Panc1 (cell line): ENCODE data around the gene TOR1B. TPM values are rescaled to one million over a fixed set of nuclear protein-coding genes. Genes with fewer than 3 reads are reported as not detected.

ENCODE experiments used
- ATAC-seq: fragments of 200-7000 bp; cut with Tn5 transposase; 2 replicates; pipeline ENCODE4 v1.9.1; 2020; ENCODE audit warnings: mild to moderate bottlenecking, moderate library complexity
- BruUV-seq: library from RNA; stranded (reverse); fragments of 400-500 nt; replicated peaks from 2 replicates; lab custom pipeline; 2021; lab: Mats Ljungman, UMichigan
- CTCF ChIA-PET: fragments of 300-600 bp; sonication (Branson Sonifier 250); formaldehyde crosslinking; loops from one replicate; lab custom pipeline; 2022; ENCODE audit warnings: antibody characterized with exemption; lab: Charles Lee
- POLR2A ChIA-PET: fragments of 300-600 bp; sonication (Branson Sonifier 250); formaldehyde crosslinking; loops from one replicate; lab custom pipeline; 2022; ENCODE audit warnings: antibody characterized with exemption; lab: Charles Lee
- DNase-seq: peaks from one replicate; pipeline ENCODE4 v3.0.0-alpha.2; 2010; ENCODE audit warnings: low read depth, low spot score
- H3K27ac ChIP-seq: 2 replicates; pipeline ENCODE4 v1.5.1; 2011; ENCODE audit warnings: mild to moderate bottlenecking, low read length, inconsistent platforms
- H3K27me3 ChIP-seq: fragments of 200-500 bp; sonication (Bioruptor generic); 2 replicates; pipeline ENCODE4 v1.6.0; 2014; ENCODE audit warnings: low read length, inconsistent platforms; ENCODE audit not compliant: control insufficient read depth, insufficient read depth
- H3K36me3 ChIP-seq: fragments of 200-500 bp; sonication (Bioruptor generic); 2 replicates; pipeline ENCODE4 v1.5.1; 2014; ENCODE audit warnings: inconsistent platforms, mild to moderate bottlenecking, low read length, moderate library complexity; ENCODE audit not compliant: control insufficient read depth, insufficient read depth
- H3K4me1 ChIP-seq: 2 replicates; pipeline ENCODE4 v1.5.1; 2011; ENCODE audit warnings: inconsistent platforms, mild to moderate bottlenecking, low read length, moderate library complexity; ENCODE audit not compliant: control insufficient read depth, insufficient read depth
- H3K4me3 ChIP-seq, 2 experiments: 2 replicates each; pipeline ENCODE4 v1.5.1; 2011 to 2012; ENCODE audit warnings: low read depth in 2 of 2, low read length in 2 of 2, mild to moderate bottlenecking in 2 of 2, inconsistent platforms in 1 of 2, moderate library complexity in 1 of 2
- H3K9me3 ChIP-seq: fragments of 200-500 bp; sonication (Bioruptor generic); 2 replicates; pipeline ENCODE4 v1.5.1; 2014; ENCODE audit warnings: low read depth, mild to moderate bottlenecking, inconsistent platforms, low read length, moderate library complexity; ENCODE audit not compliant: control insufficient read depth, insufficient read depth
- POLR2AphosphoS5 ChIP-seq: IDR thresholded peaks from 2 replicates; pipeline ENCODE4 v1.6.1; 2012; ENCODE audit warnings: mild to moderate bottlenecking, low read depth, low read length, moderate library complexity
- SIN3A ChIP-seq: IDR thresholded peaks from 2 replicates; pipeline ENCODE4 v1.6.1; 2012; ENCODE audit warnings: low read depth, mild to moderate bottlenecking, low read length, moderate library complexity, borderline replicate concordance; ENCODE audit not compliant: insufficient read depth
- TCF7L2 ChIP-seq: IDR thresholded peaks from 2 replicates; pipeline ENCODE4 v1.6.1; 2011; ENCODE audit warnings: mild to moderate bottlenecking, low read depth, low read length, inconsistent platforms
- in situ Hi-C: cut with HindIII; loops from 2 replicates; pipeline ENCODE4 v1.10.0; 2016; ENCODE audit warnings: low sequenced_read_pairs, low pct_unique_long_range_greater_than_20kb
- intact Hi-C: fragments of 100-400 bp; cut with micrococcal nuclease; formaldehyde crosslinking; loops from one replicate; pipeline ENCODE4 v1.10.0; 2022; ENCODE audit not compliant: unreplicated experiment
- total RNA-seq: library from RNA; stranded (reverse); gene quantifications from one replicate; pipeline ENCODE4 v1.2.1, GENCODE V29; 2021; ENCODE audit not compliant: unreplicated experiment
- TF ChIP-seq, protein P1 (sequence below): fragments of 450-650 bp; IDR thresholded peaks from 2 replicates; pipeline ENCODE4 v1.5.1; 2017; ENCODE audit warnings: mild to moderate bottlenecking
- TF ChIP-seq, protein P2 (sequence below), 2 experiments: IDR thresholded peaks; 2 replicates each; pipeline ENCODE4 v1.6.1; 2011 to 2012; ENCODE audit warnings: low read depth in 2 of 2, control low read depth in 1 of 2, low read length in 1 of 2, mild to moderate bottlenecking in 1 of 2, moderate library complexity in 1 of 2; ENCODE audit not compliant: insufficient read depth in 1 of 2

Gene TOR1B
- total RNA-seq, 1 experiment from 2014 or later, result 37.6 TPM

DNA sequence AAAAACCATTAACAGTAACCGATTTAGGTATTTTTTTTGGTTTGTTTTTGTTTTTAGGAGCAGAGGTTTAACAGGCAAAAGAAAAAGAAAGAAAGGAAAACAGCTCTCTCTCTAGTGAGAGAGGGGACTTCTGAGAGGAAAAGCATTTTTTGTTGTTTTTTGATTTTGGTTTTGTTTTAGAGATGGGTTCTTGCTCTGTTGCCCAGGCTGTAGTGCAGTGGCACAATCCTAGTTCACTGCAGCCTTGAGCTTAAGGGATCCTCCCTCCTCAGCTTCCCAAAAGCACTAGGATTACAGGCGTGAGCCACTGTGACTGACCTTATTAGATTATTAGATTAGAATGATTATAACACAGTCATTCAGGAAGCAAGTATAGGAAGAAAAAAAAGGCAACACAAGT is 42.4 kb downstream of the TOR1B start:
- Histone ChIP-seq H3K27me3 (no peaks in the 10 kb centered on the region), H3K4me3 (no peak overlapping the region), H3K27ac (no peak overlapping the region), H3K9me3 (no peaks in the 10 kb centered on the region), H3K36me3 (no peaks in the 10 kb centered on the region), H3K4me1 (no peaks in the 10 kb centered on the region)
- DNase-seq (no peak), ATAC-seq (no peak)
- in situ Hi-C loops (no loop called here), intact Hi-C loops (no loop called here)
- no TSS peak for BruUV-seq
- CTCF ChIA-PET, result no interaction called here
- POLR2A ChIA-PET, result interaction anchor here (0.5 kb wide), 1 partner anchor 206 kb away, joined by 4 read pairs; no protein-coding TSS in a partner anchor
- TF ChIP-seq TCF7L2 (no peak), POLR2AphosphoS5 (no peak), SIN3A (no peak)
- TF ChIP-seq, protein P1, sequence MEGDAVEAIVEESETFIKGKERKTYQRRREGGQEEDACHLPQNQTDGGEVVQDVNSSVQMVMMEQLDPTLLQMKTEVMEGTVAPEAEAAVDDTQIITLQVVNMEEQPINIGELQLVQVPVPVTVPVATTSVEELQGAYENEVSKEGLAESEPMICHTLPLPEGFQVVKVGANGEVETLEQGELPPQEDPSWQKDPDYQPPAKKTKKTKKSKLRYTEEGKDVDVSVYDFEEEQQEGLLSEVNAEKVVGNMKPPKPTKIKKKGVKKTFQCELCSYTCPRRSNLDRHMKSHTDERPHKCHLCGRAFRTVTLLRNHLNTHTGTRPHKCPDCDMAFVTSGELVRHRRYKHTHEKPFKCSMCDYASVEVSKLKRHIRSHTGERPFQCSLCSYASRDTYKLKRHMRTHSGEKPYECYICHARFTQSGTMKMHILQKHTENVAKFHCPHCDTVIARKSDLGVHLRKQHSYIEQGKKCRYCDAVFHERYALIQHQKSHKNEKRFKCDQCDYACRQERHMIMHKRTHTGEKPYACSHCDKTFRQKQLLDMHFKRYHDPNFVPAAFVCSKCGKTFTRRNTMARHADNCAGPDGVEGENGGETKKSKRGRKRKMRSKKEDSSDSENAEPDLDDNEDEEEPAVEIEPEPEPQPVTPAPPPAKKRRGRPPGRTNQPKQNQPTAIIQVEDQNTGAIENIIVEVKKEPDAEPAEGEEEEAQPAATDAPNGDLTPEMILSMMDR, result no peak
- TF ChIP-seq, protein P2, sequence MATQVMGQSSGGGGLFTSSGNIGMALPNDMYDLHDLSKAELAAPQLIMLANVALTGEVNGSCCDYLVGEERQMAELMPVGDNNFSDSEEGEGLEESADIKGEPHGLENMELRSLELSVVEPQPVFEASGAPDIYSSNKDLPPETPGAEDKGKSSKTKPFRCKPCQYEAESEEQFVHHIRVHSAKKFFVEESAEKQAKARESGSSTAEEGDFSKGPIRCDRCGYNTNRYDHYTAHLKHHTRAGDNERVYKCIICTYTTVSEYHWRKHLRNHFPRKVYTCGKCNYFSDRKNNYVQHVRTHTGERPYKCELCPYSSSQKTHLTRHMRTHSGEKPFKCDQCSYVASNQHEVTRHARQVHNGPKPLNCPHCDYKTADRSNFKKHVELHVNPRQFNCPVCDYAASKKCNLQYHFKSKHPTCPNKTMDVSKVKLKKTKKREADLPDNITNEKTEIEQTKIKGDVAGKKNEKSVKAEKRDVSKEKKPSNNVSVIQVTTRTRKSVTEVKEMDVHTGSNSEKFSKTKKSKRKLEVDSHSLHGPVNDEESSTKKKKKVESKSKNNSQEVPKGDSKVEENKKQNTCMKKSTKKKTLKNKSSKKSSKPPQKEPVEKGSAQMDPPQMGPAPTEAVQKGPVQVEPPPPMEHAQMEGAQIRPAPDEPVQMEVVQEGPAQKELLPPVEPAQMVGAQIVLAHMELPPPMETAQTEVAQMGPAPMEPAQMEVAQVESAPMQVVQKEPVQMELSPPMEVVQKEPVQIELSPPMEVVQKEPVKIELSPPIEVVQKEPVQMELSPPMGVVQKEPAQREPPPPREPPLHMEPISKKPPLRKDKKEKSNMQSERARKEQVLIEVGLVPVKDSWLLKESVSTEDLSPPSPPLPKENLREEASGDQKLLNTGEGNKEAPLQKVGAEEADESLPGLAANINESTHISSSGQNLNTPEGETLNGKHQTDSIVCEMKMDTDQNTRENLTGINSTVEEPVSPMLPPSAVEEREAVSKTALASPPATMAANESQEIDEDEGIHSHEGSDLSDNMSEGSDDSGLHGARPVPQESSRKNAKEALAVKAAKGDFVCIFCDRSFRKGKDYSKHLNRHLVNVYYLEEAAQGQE (IDR thresholded peaks at IDR 0.05; ENCODE audit: insufficient read depth in 1 of 2, low read depth in 2 of 2, low read length in 1 of 2), result no peak

DNA sequence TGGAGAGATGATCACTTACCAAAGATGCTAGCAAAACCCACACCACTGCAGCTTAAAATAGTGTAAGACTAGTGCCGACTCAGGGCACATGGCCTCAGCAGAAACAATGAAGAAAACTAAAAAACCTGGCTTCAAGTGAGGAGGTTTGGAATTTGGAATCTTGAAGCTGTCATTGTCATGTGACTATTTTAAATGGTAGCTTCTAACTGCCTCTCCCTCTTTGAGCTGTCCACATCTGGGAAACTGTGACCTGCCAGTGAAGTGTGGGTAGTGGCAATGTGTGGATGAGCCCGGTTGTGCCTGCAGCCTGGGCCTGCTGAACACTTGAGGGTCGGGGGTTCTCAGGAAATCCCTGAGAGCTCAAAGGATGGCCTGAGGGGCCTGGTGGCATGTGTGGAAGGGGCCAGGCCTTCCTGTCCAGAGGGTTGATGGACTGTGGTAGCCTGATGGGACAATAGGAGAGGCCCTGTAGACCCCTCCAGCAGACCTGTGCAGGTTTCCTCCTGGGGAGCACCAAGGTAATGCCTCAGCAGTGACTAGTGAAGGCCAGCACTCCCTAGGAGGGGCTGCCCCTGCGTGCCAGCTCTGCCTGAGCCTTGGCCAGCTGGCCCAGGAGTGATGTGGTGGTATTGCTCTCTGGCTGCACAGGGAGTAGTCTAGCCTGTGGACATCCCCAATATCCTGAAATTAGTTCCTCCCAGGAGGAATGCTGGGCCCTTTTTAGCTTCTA is 45.9 kb downstream of the TOR1B start:
- CTCF ChIA-PET, result no interaction called here
- Histone ChIP-seq H3K4me1 (no peaks in the 10 kb centered on the region), H3K36me3 (no peaks in the 10 kb centered on the region), H3K27ac (no peak overlapping the region), H3K27me3 (no peaks in the 10 kb centered on the region), H3K9me3 (no peaks in the 10 kb centered on the region), H3K4me3 (no peak overlapping the region)
- in situ Hi-C loops (no loop called here), intact Hi-C loops (no loop called here)
- TF ChIP-seq, protein P2 (IDR thresholded peaks at IDR 0.05; ENCODE audit: insufficient read depth in 1 of 2, low read depth in 2 of 2, low read length in 1 of 2), result no peak
- no peak for TF ChIP-seq POLR2AphosphoS5
- no peak for TF ChIP-seq SIN3A
- no peak for TF ChIP-seq TCF7L2
- TF ChIP-seq, protein P1, result no peak
- no TSS peak for BruUV-seq
- ATAC-seq (0 out of 2 replicates have a peak, but pooled peaks have one; percentile 42), DNase-seq (no peak)
- POLR2A ChIA-PET, result no interaction called here
